PC-3 (cell line): ENCODE measurements around the gene AGTR1. TPM values are rescaled to one million over a fixed set of nuclear protein-coding genes. Genes with fewer than 3 reads are reported as not detected.

Source experiments
- ATAC-seq: fragments of 200-7000 bp; cut with Tn5 transposase; 2 replicates; pipeline ENCODE4 v1.9.1; 2020; ENCODE audit warnings: mild to moderate bottlenecking, moderate library complexity
- BruUV-seq: library from RNA; stranded (reverse); fragments of 400-500 nt; replicated peaks from 2 replicates; lab custom pipeline; 2021; lab: Mats Ljungman, UMichigan
- CTCF ChIA-PET: fragments of 300-600 bp; sonication (Branson Sonifier 250); formaldehyde crosslinking; loops from one replicate; lab custom pipeline; 2022; ENCODE audit warnings: antibody characterized with exemption; lab: Charles Lee
- POLR2A ChIA-PET: fragments of 300-600 bp; sonication (Branson Sonifier 250); formaldehyde crosslinking; loops from one replicate; lab custom pipeline; 2022; ENCODE audit warnings: antibody characterized with exemption; ENCODE audit not compliant: unreplicated experiment; lab: Charles Lee
- DNase-seq: peaks from one replicate; pipeline ENCODE4 v3.0.0-alpha.2; 2015
- H2AFZ ChIP-seq: fragments of 300-600 bp; sonication (generic); 2 replicates; pipeline ENCODE4 v1.6.0; 2016; ENCODE audit warnings: antibody characterized with exemption, low read length
- H3F3A ChIP-seq: fragments of 300-600 bp; sonication (generic); one replicate; pipeline ENCODE4 v1.6.0; 2017; ENCODE audit warnings: antibody characterized with exemption, low read length, control low read depth, mild to moderate bottlenecking; ENCODE audit not compliant: unreplicated experiment
- H3K27ac ChIP-seq: fragments of 300-600 bp; sonication (generic); 2 replicates; pipeline ENCODE4 v1.5.1; 2016; ENCODE audit warnings: mild to moderate bottlenecking, low read length
- H3K27me3 ChIP-seq: fragments of 300-600 bp; sonication (generic); 2 replicates; pipeline ENCODE4 v1.6.1; 2016; ENCODE audit warnings: low read length, mixed read lengths
- H3K36me3 ChIP-seq: fragments of 300-600 bp; sonication (generic); 2 replicates; pipeline ENCODE4 v1.6.1; 2016; ENCODE audit warnings: low read depth, mixed run types, low read length, mixed read lengths
- H3K4me1 ChIP-seq: fragments of 300-600 bp; sonication (generic); 2 replicates; pipeline ENCODE4 v1.5.1; 2016; ENCODE audit warnings: low read length; ENCODE audit not compliant: insufficient read depth
- H3K4me2 ChIP-seq: fragments of 300-600 bp; sonication (generic); 2 replicates; pipeline ENCODE4 v1.6.0; 2016; ENCODE audit warnings: low read length
- H3K4me3 ChIP-seq: fragments of 300-600 bp; sonication (generic); 2 replicates; pipeline ENCODE4 v1.5.1; 2016; ENCODE audit warnings: mild to moderate bottlenecking, low read length, mixed read lengths
- H3K79me2 ChIP-seq: fragments of 300-600 bp; sonication (generic); 2 replicates; pipeline ENCODE4 v1.6.1; 2017; ENCODE audit warnings: low read length, mixed read lengths
- H3K9ac ChIP-seq: fragments of 300-600 bp; sonication (generic); 2 replicates; pipeline ENCODE4 v1.6.0; 2016; ENCODE audit warnings: mild to moderate bottlenecking, low read length
- H3K9me2 ChIP-seq: fragments of 300-600 bp; sonication (generic); replicated peaks from 2 replicates; pipeline ENCODE4 v1.6.1; 2016; ENCODE audit warnings: mixed run types, low read length, mixed read lengths
- H3K9me3 ChIP-seq: fragments of 300-600 bp; sonication (generic); 2 replicates; pipeline ENCODE4 v1.6.1; 2016; ENCODE audit warnings: low read length, mixed read lengths
- H4K20me1 ChIP-seq: fragments of 300-600 bp; sonication (generic); 2 replicates; pipeline ENCODE4 v1.6.1; 2016; ENCODE audit warnings: low read length, mixed read lengths
- CTCF ChIP-seq: fragments of 300-600 bp; sonication (generic); conservative IDR thresholded peaks from 2 replicates; pipeline ENCODE4 v1.5.1; 2017; ENCODE audit warnings: antibody characterized with exemption, low read depth, mild to moderate bottlenecking, low read length
- EZH2 ChIP-seq: fragments of 300-600 bp; sonication (generic); IDR thresholded peaks from one replicate; pipeline ENCODE4 v1.6.1; 2017; ENCODE audit warnings: antibody characterized with exemption, mild to moderate bottlenecking, low read length; ENCODE audit not compliant: unreplicated experiment
- EZH2phosphoT487 ChIP-seq: fragments of 300-600 bp; sonication (generic); IDR thresholded peaks from 2 replicates; pipeline ENCODE4 v1.6.1; 2018; ENCODE audit warnings: mild to moderate bottlenecking, antibody characterized with exemption, low read length, borderline replicate concordance
- intact Hi-C: fragments of 100-400 bp; cut with micrococcal nuclease; formaldehyde crosslinking; loops from 2 replicates; pipeline ENCODE4 v1.9.0; 2023
- total RNA-seq: library from RNA; depleted of rRNA; stranded (reverse); fragments of >200 nt; gene quantifications from 2 replicates; pipeline ENCODE4 v1.2.3, GENCODE V29; 2014

AGTR1 gene
- total RNA-seq, 1 experiment from 2014 or later = 0.15 TPM

- CTCF ChIA-PET = no interaction called here
- no peak for DNase-seq
- no peak for ATAC-seq
Observed at GRCh38 chr3:148739720-148740119, 42.0 kb downstream of the AGTR1 start.

GRCh38 chr3:148740291-148740690, 42.6 kb downstream of the AGTR1 start:
- ChIA-PET POLR2A (no interaction called here), CTCF (no interaction called here)
- DNase-seq (no peak), ATAC-seq (no peak)
- intact Hi-C loops = no loop called here
- Histone ChIP-seq H3F3A (no peaks in the 10 kb centered on the region), H3K36me3 (no peaks in the 10 kb centered on the region), H3K4me3 (no peak overlapping the region), H3K79me2 (no peaks in the 10 kb centered on the region), H3K9ac (no peak overlapping the region), H2AFZ (no peak overlapping the region), H4K20me1 (no peaks in the 10 kb centered on the region), H3K9me3 (no peaks in the 10 kb centered on the region), H3K27ac (no peak overlapping the region), H3K27me3 (peaks cover 20% of the 10 kb centered on the region; the same call in 1 of the 2 replicates), H3K4me2 (no peak overlapping the region), H3K9me2 (no peaks in the 10 kb centered on the region), H3K4me1 (no peaks in the 10 kb centered on the region)
- no TSS peak for BruUV-seq
- TF ChIP-seq EZH2phosphoT487 (no peak), CTCF (no peak), EZH2 (no peak)

More at GRCh38 chr3:148739720-148740119, 42.0 kb downstream of the AGTR1 start:
- H2AFZ ChIP-seq = no peak overlapping the region
- no peak overlapping the region for H3K27ac ChIP-seq
- BruUV-seq = no TSS peak
- H3K9me2 ChIP-seq = no peaks in the 10 kb centered on the region
- no peaks in the 10 kb centered on the region for H3K36me3 ChIP-seq
- POLR2A ChIA-PET = no interaction called here
- H3K4me3 ChIP-seq = no peak overlapping the region
- no peaks in the 10 kb centered on the region for H4K20me1 ChIP-seq
- no peaks in the 10 kb centered on the region for H3K9me3 ChIP-seq
- H3K4me2 ChIP-seq = no peak overlapping the region
- intact Hi-C loops = no loop called here
- peaks cover 20% of the 10 kb centered on the region; the same call in 1 of the 2 replicates for H3K27me3 ChIP-seq
- no peaks in the 10 kb centered on the region for H3K4me1 ChIP-seq
- H3F3A ChIP-seq = no peaks in the 10 kb centered on the region
- no peaks in the 10 kb centered on the region for H3K79me2 ChIP-seq
- H3K9ac ChIP-seq = no peak overlapping the region
- TF ChIP-seq EZH2 (no peak), EZH2phosphoT487 (no peak), CTCF (no peak)

- no TSS peak for BruUV-seq
- H3F3A ChIP-seq = no peaks in the 10 kb centered on the region
- CTCF ChIA-PET = no interaction called here
- no peak overlapping the region for H3K4me3 ChIP-seq
- no peaks in the 10 kb centered on the region for H3K4me1 ChIP-seq
- no peak overlapping the region for H3K4me2 ChIP-seq
- TF ChIP-seq CTCF = no peak
- TF ChIP-seq EZH2 = no peak
- no peak for TF ChIP-seq EZH2phosphoT487
- H3K36me3 ChIP-seq = no peaks in the 10 kb centered on the region
- H3K27me3 ChIP-seq = peaks cover 20% of the 10 kb centered on the region; the same call in 1 of the 2 replicates
- no peak overlapping the region for H3K9ac ChIP-seq
- intact Hi-C loops = no loop called here
- H2AFZ ChIP-seq = no peak overlapping the region
- H4K20me1 ChIP-seq = no peaks in the 10 kb centered on the region
- DNase-seq (no peak), ATAC-seq (no peak)
- POLR2A ChIA-PET = no interaction called here
- H3K27ac ChIP-seq = no peak overlapping the region
- H3K79me2 ChIP-seq = no peaks in the 10 kb centered on the region
- H3K9me2 ChIP-seq = no peaks in the 10 kb centered on the region
- H3K9me3 ChIP-seq = no peaks in the 10 kb centered on the region
Observed at GRCh38 chr3:148741219-148741618, 43.5 kb downstream of the AGTR1 start.
